ENCODE measurements around the gene HK3.

The HK3 gene

DNA sequence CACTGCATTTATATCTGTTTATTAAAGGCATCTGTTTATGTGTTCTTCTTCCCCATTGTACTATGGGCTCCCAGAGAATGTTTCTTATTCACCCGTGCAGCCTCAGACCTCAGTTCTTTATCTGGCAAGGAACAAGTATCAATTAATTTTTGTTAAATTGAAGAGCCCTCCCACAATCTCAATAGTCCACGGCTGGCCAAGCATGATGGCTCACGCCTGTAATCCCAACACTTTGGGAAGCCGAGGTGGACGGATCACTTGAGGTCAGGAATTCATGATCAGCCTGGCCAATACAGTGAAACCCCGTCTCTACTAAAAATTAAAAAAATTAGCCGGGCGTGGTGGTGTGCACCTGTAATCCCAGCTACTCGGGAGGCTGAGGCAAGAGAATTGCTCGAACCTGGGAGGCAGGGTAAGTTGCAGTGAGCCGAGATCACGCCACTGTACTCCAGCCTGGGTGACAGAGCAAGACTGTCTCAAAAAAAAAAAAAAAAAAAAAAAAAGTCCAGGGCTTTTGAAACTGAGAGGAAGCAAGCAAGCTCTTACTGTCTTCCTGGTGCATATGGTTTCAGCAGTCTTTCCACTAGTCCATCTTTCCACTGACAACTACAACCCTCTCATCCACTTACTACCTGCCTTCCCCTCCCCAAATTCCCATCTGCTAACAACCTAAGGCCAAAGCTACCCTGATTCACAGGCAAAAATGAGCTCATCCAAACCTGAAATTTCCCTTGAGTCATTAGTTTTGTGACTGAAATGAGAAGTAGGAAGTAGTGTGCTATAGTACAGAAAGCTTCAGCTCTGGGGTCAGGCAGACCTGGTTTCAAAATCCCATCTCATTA is 2.3 kb upstream of the HK3 start:
- peaks cover 56% of the 10 kb centered on the region for H3K36me3 ChIP-seq (ENCODE audit: insufficient read depth, low read length)
- H3K4me2 ChIP-seq (ENCODE audit: low read length), result no peak overlapping the region
- H4K20me1 ChIP-seq (ENCODE audit: insufficient read depth, low read length), result no peaks in the 10 kb centered on the region
- H3K4me3 ChIP-seq (ENCODE audit: low read depth, low read length, poor library complexity, severe bottlenecking), result no peak overlapping the region
- TF ChIP-seq, protein P1, sequence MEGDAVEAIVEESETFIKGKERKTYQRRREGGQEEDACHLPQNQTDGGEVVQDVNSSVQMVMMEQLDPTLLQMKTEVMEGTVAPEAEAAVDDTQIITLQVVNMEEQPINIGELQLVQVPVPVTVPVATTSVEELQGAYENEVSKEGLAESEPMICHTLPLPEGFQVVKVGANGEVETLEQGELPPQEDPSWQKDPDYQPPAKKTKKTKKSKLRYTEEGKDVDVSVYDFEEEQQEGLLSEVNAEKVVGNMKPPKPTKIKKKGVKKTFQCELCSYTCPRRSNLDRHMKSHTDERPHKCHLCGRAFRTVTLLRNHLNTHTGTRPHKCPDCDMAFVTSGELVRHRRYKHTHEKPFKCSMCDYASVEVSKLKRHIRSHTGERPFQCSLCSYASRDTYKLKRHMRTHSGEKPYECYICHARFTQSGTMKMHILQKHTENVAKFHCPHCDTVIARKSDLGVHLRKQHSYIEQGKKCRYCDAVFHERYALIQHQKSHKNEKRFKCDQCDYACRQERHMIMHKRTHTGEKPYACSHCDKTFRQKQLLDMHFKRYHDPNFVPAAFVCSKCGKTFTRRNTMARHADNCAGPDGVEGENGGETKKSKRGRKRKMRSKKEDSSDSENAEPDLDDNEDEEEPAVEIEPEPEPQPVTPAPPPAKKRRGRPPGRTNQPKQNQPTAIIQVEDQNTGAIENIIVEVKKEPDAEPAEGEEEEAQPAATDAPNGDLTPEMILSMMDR (IDR thresholded peaks at IDR 0.05; ENCODE audit: low read length), result no peak
- TF ChIP-seq EZH2 (IDR thresholded peaks at IDR 0.05; ENCODE audit: borderline replicate concordance, low read length), result no peak
- H3K9me2 ChIP-seq (ENCODE audit: low read depth, low read length), result no peaks in the 10 kb centered on the region
- H3F3A ChIP-seq (ENCODE audit: insufficient read depth, low read length), result no peaks in the 10 kb centered on the region
- H3K9me3 ChIP-seq (ENCODE audit: low read length), result no peaks in the 10 kb centered on the region
- no peak overlapping the region for H2AFZ ChIP-seq (ENCODE audit: low read length)
- no peaks in the 10 kb centered on the region for H3K27me3 ChIP-seq (ENCODE audit: insufficient read depth, low read length)
- no peak overlapping the region for H3K9ac ChIP-seq (ENCODE audit: low read length)
- H3K27ac ChIP-seq (ENCODE audit: low read depth, low read length, poor library complexity, severe bottlenecking), result no peak overlapping the region
- H3K79me2 ChIP-seq (ENCODE audit: insufficient read depth, low read length), result no peaks in the 10 kb centered on the region
- no peaks in the 10 kb centered on the region for H3K4me1 ChIP-seq (ENCODE audit: insufficient read depth, low read length, severe bottlenecking)

DNA sequence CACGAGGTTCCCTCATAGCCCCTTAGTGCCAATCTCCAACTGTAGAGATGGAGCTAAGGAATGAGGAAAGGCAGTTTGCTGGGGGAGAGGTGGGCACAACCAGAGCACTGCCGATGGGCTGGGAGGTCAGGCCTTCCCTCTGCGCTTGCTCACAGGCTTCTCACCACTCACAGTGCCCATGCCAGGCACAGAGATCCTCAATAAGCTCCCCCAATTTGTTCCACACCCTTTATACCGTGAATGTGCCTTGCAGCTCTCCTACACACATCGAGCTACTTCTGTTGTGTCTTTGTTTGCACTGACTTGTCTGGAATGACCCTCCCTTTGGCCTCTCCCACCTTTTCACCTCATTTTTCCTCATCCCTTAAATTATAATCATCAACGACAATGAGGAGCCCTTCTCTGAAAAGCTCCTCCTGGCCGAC is 1.6 kb upstream of the HK3 start:
- no peak overlapping the region for H3K27ac ChIP-seq (ENCODE audit: low read depth, low read length, poor library complexity, severe bottlenecking)
- no peak overlapping the region for H3K4me2 ChIP-seq (ENCODE audit: low read length)
- H3F3A ChIP-seq (ENCODE audit: insufficient read depth, low read length), result no peaks in the 10 kb centered on the region
- H3K27me3 ChIP-seq (ENCODE audit: insufficient read depth, low read length), result no peaks in the 10 kb centered on the region
- H3K9me2 ChIP-seq (ENCODE audit: low read depth, low read length), result no peaks in the 10 kb centered on the region
- TF ChIP-seq, protein P1 (IDR thresholded peaks at IDR 0.05; ENCODE audit: low read length), result no peak
- TF ChIP-seq EZH2 (IDR thresholded peaks at IDR 0.05; ENCODE audit: borderline replicate concordance, low read length), result no peak
- H3K9ac ChIP-seq (ENCODE audit: low read length), result no peak overlapping the region
- H3K4me3 ChIP-seq (ENCODE audit: low read depth, low read length, poor library complexity, severe bottlenecking), result no peak overlapping the region
- no peak overlapping the region for H2AFZ ChIP-seq (ENCODE audit: low read length)
- H3K36me3 ChIP-seq (ENCODE audit: insufficient read depth, low read length), result peaks cover 49% of the 10 kb centered on the region
- no peaks in the 10 kb centered on the region for H3K9me3 ChIP-seq (ENCODE audit: low read length)
- no peaks in the 10 kb centered on the region for H3K4me1 ChIP-seq (ENCODE audit: insufficient read depth, low read length, severe bottlenecking)
- H3K79me2 ChIP-seq (ENCODE audit: insufficient read depth, low read length), result no peaks in the 10 kb centered on the region
- H4K20me1 ChIP-seq (ENCODE audit: insufficient read depth, low read length), result no peaks in the 10 kb centered on the region

DNA sequence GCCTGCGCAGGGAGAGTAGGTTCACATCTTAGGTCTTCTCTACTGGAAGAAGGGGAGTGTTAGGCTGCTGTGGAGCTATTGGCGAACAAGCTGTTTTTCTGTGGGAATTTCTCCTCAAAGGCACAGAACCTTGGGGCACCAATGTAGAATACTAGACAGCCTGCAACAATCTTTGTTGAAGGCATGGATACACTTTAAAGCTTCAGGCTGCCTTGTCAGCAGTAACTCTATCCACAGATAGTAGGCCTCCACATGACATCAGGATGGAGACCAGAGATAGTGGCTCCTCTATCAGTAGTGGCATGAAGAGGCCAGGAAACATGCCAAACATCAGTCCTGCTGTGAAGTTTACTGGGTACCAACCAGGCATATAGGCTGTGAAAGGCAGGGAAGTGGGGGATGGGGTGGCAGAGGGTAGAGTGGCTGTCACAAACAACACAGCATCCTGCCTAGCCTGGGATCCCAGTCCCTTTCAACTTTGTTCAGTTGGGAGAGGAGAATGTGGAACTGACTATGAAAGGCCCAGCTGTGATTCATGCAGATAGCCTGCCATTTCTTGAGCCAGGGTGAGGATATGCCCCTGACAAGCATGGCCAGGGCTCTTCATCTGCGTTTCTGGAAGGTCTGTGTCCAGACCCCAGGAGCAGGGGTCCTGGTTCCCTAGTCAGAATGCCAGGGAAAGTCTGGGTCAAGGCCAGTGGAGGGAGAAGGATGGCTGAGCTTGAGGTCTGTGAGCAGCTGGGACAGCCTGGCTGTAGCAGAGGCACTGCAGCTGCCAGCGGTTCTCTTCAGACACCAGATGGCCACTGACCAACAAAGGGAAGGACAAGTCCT is 1.0 kb upstream of the HK3 start:
- Histone ChIP-seq H2AFZ (ENCODE audit: low read length) (no peak overlapping the region), H3F3A (ENCODE audit: insufficient read depth, low read length) (no peaks in the 10 kb centered on the region), H3K27me3 (ENCODE audit: insufficient read depth, low read length) (no peaks in the 10 kb centered on the region), H4K20me1 (ENCODE audit: insufficient read depth, low read length) (no peaks in the 10 kb centered on the region), H3K4me2 (ENCODE audit: low read length) (no peak overlapping the region), H3K36me3 (ENCODE audit: insufficient read depth, low read length) (peaks cover 43% of the 10 kb centered on the region), H3K27ac (ENCODE audit: low read depth, low read length, poor library complexity, severe bottlenecking) (no peak overlapping the region), H3K9me2 (ENCODE audit: low read depth, low read length) (no peaks in the 10 kb centered on the region), H3K4me3 (ENCODE audit: low read depth, low read length, poor library complexity, severe bottlenecking) (no peak overlapping the region), H3K9me3 (ENCODE audit: low read length) (no peaks in the 10 kb centered on the region), H3K9ac (ENCODE audit: low read length) (no peak overlapping the region), H3K4me1 (ENCODE audit: insufficient read depth, low read length, severe bottlenecking) (no peaks in the 10 kb centered on the region), H3K79me2 (ENCODE audit: insufficient read depth, low read length) (no peaks in the 10 kb centered on the region)
- TF ChIP-seq EZH2 (IDR thresholded peaks at IDR 0.05; ENCODE audit: borderline replicate concordance, low read length), result no peak
- TF ChIP-seq, protein P1 (IDR thresholded peaks at IDR 0.05; ENCODE audit: low read length), result no peak

Data from OCI-LY1 (cell line).